SK-N-MC (cell line): ENCODE measurements around the gene CDO1.

ENCODE experiments used
- DNase-seq: peaks from one replicate; pipeline ENCODE4 v3.0.0-alpha.2; 2011; ENCODE audit warnings: low read depth, low spot score
- H3K27ac ChIP-seq: fragments of 200-600 bp; sonication (generic); 2 replicates; pipeline ENCODE4 v1.5.1; 2016; ENCODE audit warnings: mixed run types
- H3K36me3 ChIP-seq: fragments of 200-600 bp; sonication (generic); 2 replicates; pipeline ENCODE4 v1.6.1; 2017; ENCODE audit warnings: antibody characterized with exemption, low read length, mixed read lengths; ENCODE audit not compliant: insufficient read depth
- H3K4me3 ChIP-seq: fragments of 200-600 bp; sonication (generic); 2 replicates; pipeline ENCODE4 v1.5.1; 2016
- H3K9ac ChIP-seq: fragments of 200-600 bp; sonication (generic); 2 replicates; pipeline ENCODE4 v1.8.0; 2017; ENCODE audit warnings: mixed run types, mixed read lengths; ENCODE audit not compliant: insufficient read length
- H3K9me3 ChIP-seq: fragments of 200-600 bp; sonication (generic); 2 replicates; pipeline ENCODE4 v1.6.1; 2017; ENCODE audit warnings: low read depth, mild to moderate bottlenecking, antibody characterized with exemption, low read length, moderate library complexity, mixed read lengths
- EZH2 ChIP-seq: fragments of 200-600 bp; sonication (generic); IDR thresholded peaks from one replicate; pipeline ENCODE4 v1.6.1; 2017; ENCODE audit warnings: antibody characterized with exemption
- FOXP2 ChIP-seq: optimal IDR thresholded peaks from 2 replicates; pipeline ENCODE3; 2011; ENCODE audit warnings: mild to moderate bottlenecking, moderate library complexity; ENCODE audit not compliant: insufficient read depth; ENCODE audit errors: extremely low read length, control extremely low read depth
- POLR2AphosphoS5 ChIP-seq: IDR thresholded peaks from 2 replicates; pipeline ENCODE4 v1.6.1; 2012; ENCODE audit warnings: mild to moderate bottlenecking, low read depth, low read length, borderline replicate concordance

The CDO1 gene

DNA sequence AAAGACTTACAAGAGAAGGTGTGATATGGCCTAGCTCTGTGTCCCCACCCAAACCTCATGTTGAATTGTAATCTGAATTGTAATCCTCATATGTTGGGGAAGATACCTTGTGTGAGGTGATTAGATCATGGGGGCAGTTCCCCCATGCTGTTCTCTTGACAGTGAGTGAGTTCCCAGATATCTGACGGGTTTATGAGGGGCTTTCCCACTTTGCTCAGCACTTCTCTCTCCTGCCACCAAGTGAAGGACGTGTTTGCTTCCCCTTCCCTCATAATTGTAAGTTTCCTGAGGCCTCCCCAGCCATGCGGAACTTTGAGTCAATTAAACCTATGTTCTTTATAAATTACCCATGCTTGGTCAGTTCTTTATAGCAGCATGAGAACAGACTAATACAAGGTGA is 49.0 kb downstream of the CDO1 start:
- Histone ChIP-seq H3K36me3 (no peaks in the 10 kb centered on the region), H3K9ac (no peak overlapping the region), H3K9me3 (no peaks in the 10 kb centered on the region), H3K27ac (no peak overlapping the region), H3K4me3 (no peak overlapping the region)
- no peak for DNase-seq
- TF ChIP-seq POLR2AphosphoS5 (no peak), EZH2 (no peak), FOXP2 (no peak)

DNA sequence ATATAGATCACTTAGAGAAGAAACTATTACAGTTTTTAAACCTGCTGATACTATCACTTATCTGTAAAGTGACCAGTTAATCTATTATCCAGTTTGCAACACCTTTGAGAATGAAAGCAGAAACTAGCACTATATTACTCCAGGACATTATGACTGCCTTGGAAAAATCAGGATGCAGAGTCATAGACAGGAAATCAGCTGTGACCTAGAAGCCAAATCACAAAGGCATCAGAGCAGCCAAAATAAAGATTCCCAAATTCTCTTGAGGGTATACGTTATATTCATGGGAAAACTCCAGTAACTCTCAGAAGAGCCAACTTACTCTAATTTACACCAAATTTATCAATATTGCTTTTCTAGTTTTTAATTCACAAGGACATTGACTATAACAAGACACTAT is 49.9 kb downstream of the CDO1 start:
- no peak overlapping the region for H3K4me3 ChIP-seq
- no peaks in the 10 kb centered on the region for H3K36me3 ChIP-seq
- TF ChIP-seq FOXP2 = no peak
- TF ChIP-seq POLR2AphosphoS5 = no peak
- TF ChIP-seq EZH2 = no peak
- H3K27ac ChIP-seq = no peak overlapping the region
- H3K9ac ChIP-seq = no peak overlapping the region
- H3K9me3 ChIP-seq = no peaks in the 10 kb centered on the region
- no peak for DNase-seq

DNA sequence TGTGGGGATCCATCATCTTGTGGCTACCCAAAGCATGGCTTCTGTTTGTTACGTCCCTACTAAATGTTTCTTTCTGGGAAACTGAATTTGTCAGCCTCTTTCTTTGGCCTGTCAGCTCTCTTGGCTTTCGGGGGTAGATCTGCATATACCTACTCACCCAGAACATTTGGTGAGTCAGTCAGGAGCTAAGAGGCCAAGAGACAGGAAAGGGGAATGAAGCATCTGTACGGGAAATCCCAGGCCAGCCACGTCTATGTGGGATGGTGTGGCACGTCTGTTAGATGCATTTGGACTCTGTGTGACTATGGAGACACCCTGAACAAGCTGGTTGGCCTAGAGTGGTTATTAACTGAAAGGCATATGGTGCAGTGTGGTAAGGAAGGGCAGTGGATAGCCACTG is 58.1 kb downstream of the CDO1 start:
- no peak overlapping the region for H3K4me3 ChIP-seq
- H3K9me3 ChIP-seq = no peaks in the 10 kb centered on the region
- H3K27ac ChIP-seq = no peak overlapping the region
- TF ChIP-seq FOXP2 = no peak
- TF ChIP-seq POLR2AphosphoS5 = no peak
- no peak for TF ChIP-seq EZH2
- DNase-seq = no peak
- no peak overlapping the region for H3K9ac ChIP-seq
- H3K36me3 ChIP-seq = no peaks in the 10 kb centered on the region

DNA sequence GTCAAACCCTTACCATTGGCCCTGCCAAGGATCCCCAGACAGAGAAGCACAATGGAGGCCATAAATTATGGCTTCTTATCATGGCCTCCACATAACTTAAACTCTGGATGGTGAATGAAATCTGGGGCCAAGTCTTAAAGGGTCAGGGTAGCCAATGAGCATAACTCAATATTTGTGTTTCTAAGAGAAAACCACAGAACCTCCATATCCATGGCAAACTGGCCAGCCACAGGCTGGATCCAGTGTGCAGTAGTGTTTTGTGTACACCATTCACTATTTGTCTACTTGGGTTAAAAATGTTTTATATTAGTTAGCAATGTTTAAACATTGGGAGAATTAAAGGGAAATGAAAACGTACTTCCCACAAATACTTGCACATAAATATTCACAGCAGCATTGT is 60.8 kb downstream of the CDO1 start:
- no peak for DNase-seq
- H3K4me3 ChIP-seq = no peak overlapping the region
- no peak overlapping the region for H3K27ac ChIP-seq
- TF ChIP-seq FOXP2 = no peak
- TF ChIP-seq EZH2 = no peak
- no peak for TF ChIP-seq POLR2AphosphoS5
- no peaks in the 10 kb centered on the region for H3K36me3 ChIP-seq
- no peak overlapping the region for H3K9ac ChIP-seq
- H3K9me3 ChIP-seq = no peaks in the 10 kb centered on the region
